GM18511 (cell line): ENCODE data around the gene AP1S2.

Experiments used
- ATAC-seq: cut with Tn5 transposase; IDR thresholded peaks from one replicate; pipeline ENCODE4 v1.9.1; 2021; ENCODE audit warnings: mild to moderate bottlenecking, moderate library complexity; ENCODE audit not compliant: unreplicated experiment

Gene AP1S2

GRCh38 chrX:15813416-15813815 lies 41.2 kb downstream of the AP1S2 start:
- ATAC-seq = no peak

- no peak for ATAC-seq
These were observed 42.2 kb downstream of the AP1S2 start for GRCh38 chrX:15812192-15812938.

- ATAC-seq = no peak
These were observed 46.4 kb downstream of the AP1S2 start for GRCh38 chrX:15808254-15808653.

- ATAC-seq = no peak
These were observed 50.0 kb downstream of the AP1S2 start for GRCh38 chrX:15804563-15804962.

DNA sequence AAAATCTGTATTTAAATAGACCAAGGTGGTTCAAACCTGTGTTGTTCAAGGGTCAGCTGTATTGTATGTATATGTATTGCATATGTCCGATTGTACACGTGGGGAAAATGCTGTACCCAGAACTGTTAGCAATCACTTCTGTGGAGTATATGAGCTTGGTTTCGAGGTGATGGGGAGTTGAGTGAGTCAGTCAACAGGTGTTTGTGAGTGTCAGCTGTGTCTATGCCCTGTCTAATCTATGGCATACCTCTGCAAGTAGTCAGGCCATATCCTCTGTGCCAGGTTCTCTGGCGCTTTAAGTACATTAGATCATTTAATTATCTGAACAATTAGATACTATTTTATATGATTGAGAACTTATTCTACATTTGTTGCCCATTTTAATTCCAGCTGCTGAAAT lies 56.9 kb downstream of the AP1S2 start:
- no peak for ATAC-seq

GRCh38 chrX:15790769-15791290 lies 63.8 kb downstream of the AP1S2 start:
- ATAC-seq = peak; percentile 36

DNA sequence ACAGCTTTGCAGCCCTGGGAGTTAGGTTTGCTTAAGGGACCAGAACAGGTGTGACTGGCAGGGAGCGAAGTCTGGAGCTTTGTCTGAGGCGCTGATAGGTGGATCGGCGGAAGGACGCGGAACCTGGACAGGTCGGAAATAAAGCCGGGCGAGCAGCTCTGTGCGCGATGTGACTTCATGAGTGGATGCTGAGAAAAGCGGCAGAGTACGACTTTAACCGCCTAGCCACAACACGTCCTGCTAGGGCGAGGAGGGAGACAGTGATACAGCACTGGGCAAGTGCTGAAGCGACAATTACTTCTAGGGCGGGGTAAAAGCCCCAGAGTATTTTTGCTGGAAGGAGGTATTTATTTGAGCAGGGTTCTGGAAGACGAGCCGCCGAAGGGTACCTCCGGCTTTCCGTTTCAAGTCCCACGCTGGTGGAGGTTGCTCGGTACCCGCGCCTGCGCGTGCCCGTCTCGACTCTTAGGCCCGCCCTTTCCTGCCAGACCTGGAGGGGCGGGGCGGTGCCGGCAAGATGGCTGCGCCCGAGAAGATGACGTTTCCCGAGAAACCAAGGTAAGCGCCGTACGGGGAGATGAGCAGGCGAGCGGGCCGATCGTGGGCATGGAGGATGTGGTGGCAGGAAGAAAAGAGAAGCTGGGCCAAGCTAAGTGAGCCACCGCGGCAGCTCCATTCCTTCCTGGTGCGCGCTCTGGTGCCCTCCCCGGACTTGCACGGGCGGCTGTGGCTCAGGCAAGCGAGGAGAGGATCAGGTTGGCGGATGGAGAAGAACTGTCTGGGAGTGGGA lies 64.4 kb downstream of the AP1S2 start, which contains the start of gene ZRSR2:
Gene ZRSR2, plus strand, starts transcription at position 506 of the 790 bp plus-strand sequence. Its CDS starts 12 bp downstream, at position 518.
- peak; percentile 95 for ATAC-seq

DNA sequence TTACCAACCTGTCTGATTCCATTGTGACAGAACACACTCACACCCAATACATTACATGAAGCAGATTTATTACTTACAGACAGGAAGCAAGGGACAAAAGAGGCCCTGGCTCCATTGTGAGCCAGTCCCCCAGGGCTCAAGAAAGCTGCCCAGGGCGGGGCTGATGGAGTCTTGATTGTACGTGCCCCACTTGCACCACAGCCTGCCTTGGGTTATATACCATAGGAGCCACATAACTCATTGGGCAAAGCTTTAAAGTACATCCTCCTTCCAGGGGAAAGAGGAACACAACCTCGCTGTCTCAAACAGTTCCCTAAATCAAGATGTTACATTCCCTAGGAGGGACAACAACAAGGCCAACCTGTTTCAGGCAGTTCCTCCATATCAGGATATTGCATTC lies 67.7 kb downstream of the AP1S2 start:
- ATAC-seq = no peak

GRCh38 chrX:15785176-15785750 lies 69.3 kb downstream of the AP1S2 start:
- ATAC-seq = no peak

GRCh38 chrX:15781961-15782699 lies 72.5 kb downstream of the AP1S2 start:
- ATAC-seq = peak; percentile 93
